Small intestine (tissue), 7 donors: Measurements from ENCODE around the gene TUFT1. TPM values are rescaled to one million over a fixed set of nuclear protein-coding genes. Genes with fewer than 3 reads are reported as not detected.

Experiments used
- DNase-seq, 2 donors: peaks; one replicate each; pipeline versions ENCODE4 v3.0.0 to v3.0.0-alpha.2; 2013
- FAIRE-seq: peaks from 2 replicates; lab custom pipeline; 2012; peaks lifted over from hg19 to GRCh38; lab: Jason Lieb, UNC
- H3K27ac ChIP-seq, 3 donors: one replicate each; pipeline ENCODE4 v1.5.1; 2013; ENCODE audit warnings: low read length in 2 of 3, mild to moderate bottlenecking in 2 of 3, control low read depth in 1 of 3, inconsistent platforms in 1 of 3, low read depth in 1 of 3, moderate library complexity in 1 of 3
- H3K27me3 ChIP-seq, 3 donors: one replicate each; pipeline ENCODE4 v1.6.1; 2013; ENCODE audit warnings: low read length in 3 of 3, inconsistent platforms in 1 of 3; ENCODE audit not compliant: control insufficient read depth in 3 of 3, insufficient read depth in 3 of 3
- H3K36me3 ChIP-seq, 3 donors: one replicate each; pipeline ENCODE4 v1.6.1; 2013; ENCODE audit warnings: low read length in 3 of 3, inconsistent platforms in 1 of 3, low read depth in 1 of 3, mild to moderate bottlenecking in 1 of 3, moderate library complexity in 1 of 3; ENCODE audit not compliant: control insufficient read depth in 3 of 3, insufficient read depth in 2 of 3
- H3K4me1 ChIP-seq, 3 donors: one replicate each; pipeline ENCODE4 v1.6.1; 2013; ENCODE audit warnings: low read length in 2 of 3, inconsistent platforms in 1 of 3, low read depth in 1 of 3, mild to moderate bottlenecking in 1 of 3, moderate library complexity in 1 of 3; ENCODE audit not compliant: control insufficient read depth in 3 of 3, insufficient read depth in 2 of 3
- H3K4me3 ChIP-seq, 3 donors: one replicate each; pipeline ENCODE4 v1.5.1; 2013; ENCODE audit warnings: low read length in 3 of 3, control low read depth in 1 of 3, inconsistent platforms in 1 of 3, low read depth in 1 of 3, mild to moderate bottlenecking in 1 of 3, moderate library complexity in 1 of 3
- H3K9me3 ChIP-seq, 2 donors: one replicate each; pipeline ENCODE4 v1.6.1; 2013; ENCODE audit warnings: low read depth in 1 of 2, low read length in 1 of 2; ENCODE audit not compliant: control insufficient read depth in 2 of 2, insufficient read depth in 1 of 2
- WGBS, 3 donors: extraction: QIAGEN DNeasy Blood & Tissue Kit; methylation state at CpG; one replicate each; pipeline ENCODE4 v1.1.7; 2013; 5-methylcytosine and 5-hydroxymethylcytosine counted together
- polyA plus RNA-seq, 4 donors: library from polyadenylated mRNA; stranded (reverse) in 3 of 4; unstranded in 1 of 4; fragments of 200-250 nt in 3 of 4; fragments of 120-200 nt in 1 of 4; gene quantifications; one replicate each; pipeline versions ENCODE4 v1.2.1 to v1.2.3, GENCODE V29; 2013
- donor health status: healthy with polysubstance abuse.
- donor health status: control.
- donor health status: control.
- donor health status: Bipolar disorder and iron deficiency.
- donor health status: healthy.

Gene TUFT1
- polyA plus RNA-seq, 4 donors, result 8.5 to 31.7 (median 11.5) TPM

DNA sequence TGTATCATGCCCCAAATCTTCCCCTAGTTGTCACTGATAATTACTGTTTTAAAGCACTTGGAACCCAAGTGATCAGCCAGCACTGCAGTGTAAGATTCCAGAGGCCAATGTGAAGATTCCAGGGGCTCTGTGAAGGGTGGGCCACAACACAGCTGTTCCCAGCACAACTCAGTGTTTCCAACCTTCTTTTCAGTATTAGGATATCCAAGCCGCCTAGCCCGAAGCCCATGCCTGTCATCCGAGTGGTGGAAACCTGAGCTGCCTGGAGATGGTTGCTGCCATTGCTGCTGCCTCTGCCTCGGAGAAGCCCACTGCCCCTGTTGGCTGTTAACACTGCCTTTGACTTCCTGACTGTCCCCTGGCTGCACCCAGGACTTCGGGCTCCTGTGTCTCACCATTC lies 41.3 kb downstream of the TUFT1 start:
- 75 to 89% (median 87%) methylated on average over 5 of the region's 5 CpGs for WGBS, 3 donors
- Histone ChIP-seq H3K4me3 (no peak overlapping the region), H3K27me3 (no peaks in the 10 kb centered on the region), H3K4me1 (peaks cover 0 to 19% (median 0%) of the 10 kb centered on the region in 3 donors), H3K27ac (no peak overlapping the region), H3K36me3 (peaks cover 0 to 64% (median 17%) of the 10 kb centered on the region in 3 donors), H3K9me3 (no peaks in the 10 kb centered on the region)
- FAIRE-seq (no peak), DNase-seq (no peak)

DNA sequence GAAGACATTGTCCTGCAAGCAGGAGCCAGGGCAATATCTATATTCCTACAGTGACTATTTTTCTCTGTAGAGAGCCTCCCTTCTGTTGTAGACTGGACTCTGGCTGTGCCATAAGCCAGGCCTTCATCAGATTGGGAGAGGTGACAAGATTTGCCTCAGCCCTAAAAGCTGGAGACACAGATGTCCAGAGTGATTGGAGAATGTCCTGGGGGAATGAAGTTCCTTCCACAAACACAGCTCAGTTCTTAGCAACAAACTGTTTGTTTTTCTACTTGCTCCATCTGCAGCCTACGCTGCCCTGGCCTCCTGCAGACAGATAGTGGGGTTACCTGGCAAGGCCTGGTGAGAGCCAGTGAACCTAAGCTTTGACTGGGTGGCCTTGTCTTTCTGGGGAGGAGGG lies 41.8 kb downstream of the TUFT1 start:
- WGBS, 3 donors, result 54 to 80% (median 79%) methylated on average over 1 of the region's 1 CpG
- no peaks in the 10 kb centered on the region for H3K27me3 ChIP-seq
- H3K4me3 ChIP-seq, result no peak overlapping the region
- H3K36me3 ChIP-seq, result peaks cover 0 to 59% (median 17%) of the 10 kb centered on the region in 3 donors
- no peaks in the 10 kb centered on the region for H3K9me3 ChIP-seq
- H3K27ac ChIP-seq, result no peak overlapping the region
- DNase-seq (no peak), FAIRE-seq (no peak)
- peaks cover 0 to 21% (median 0%) of the 10 kb centered on the region in 3 donors for H3K4me1 ChIP-seq

DNA sequence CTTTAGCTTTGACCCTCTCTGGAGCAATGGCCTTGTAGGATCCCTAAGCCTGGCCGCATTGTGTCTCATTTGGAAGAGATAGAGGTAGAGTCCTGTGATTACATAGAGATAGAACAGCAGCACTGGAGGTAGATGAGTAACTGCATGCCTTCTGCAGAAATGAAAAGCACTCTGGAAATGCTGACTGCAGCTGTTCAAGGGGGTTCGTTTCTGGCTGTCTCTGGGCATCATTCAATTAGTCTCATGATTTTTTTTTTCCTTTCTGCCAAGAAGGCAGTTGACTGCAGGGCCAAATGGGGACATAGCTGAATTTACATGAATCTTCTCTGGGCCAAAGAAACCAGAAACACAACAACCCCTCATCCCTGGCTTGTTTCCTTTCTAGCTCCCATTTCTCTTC lies 43.7 kb downstream of the TUFT1 start:
- Histone ChIP-seq H3K9me3 (no peaks in the 10 kb centered on the region), H3K27ac (no peak overlapping the region), H3K4me1 (peaks cover 0 to 21% (median 0%) of the 10 kb centered on the region in 3 donors), H3K27me3 (no peaks in the 10 kb centered on the region), H3K4me3 (no peak overlapping the region), H3K36me3 (peaks cover 0 to 45% (median 12%) of the 10 kb centered on the region in 3 donors)
- WGBS, 3 donors, result 64 to 66% (median 64%) methylated on average over 2 of the region's 2 CpGs
- no peak for DNase-seq
- no peak for FAIRE-seq

DNA sequence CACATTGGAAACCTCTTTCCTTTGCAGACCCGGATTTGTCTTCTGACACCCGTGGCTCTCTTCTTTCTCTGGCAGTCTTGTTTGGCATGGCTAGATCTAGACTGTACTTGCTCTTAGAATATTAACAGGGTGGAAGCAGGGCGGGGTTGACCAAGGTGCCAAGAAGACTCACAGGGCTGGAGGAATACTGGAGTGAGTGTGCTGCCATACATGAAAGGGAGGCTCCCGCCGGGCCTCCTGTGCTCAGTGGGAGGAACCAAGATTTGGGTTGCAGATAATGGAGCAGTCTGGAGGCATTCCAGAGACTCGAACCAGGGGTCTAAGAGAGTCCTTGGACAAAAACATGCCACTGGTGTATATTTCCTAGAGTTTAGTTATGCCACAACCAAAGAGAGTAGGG lies 44.2 kb downstream of the TUFT1 start:
- H3K36me3 ChIP-seq, result peaks cover 0 to 43% (median 8%) of the 10 kb centered on the region in 3 donors
- FAIRE-seq (no peak), DNase-seq (peak in 1 of 2 donors; percentile 62)
- H3K27me3 ChIP-seq, result no peaks in the 10 kb centered on the region
- WGBS, 3 donors, result 42 to 61% (median 53%) methylated on average over 6 of the region's 6 CpGs
- peaks cover 0 to 21% (median 0%) of the 10 kb centered on the region in 3 donors for H3K4me1 ChIP-seq
- H3K4me3 ChIP-seq, result no peak overlapping the region
- no peaks in the 10 kb centered on the region for H3K9me3 ChIP-seq
- H3K27ac ChIP-seq, result peak overlapping the region in 1 of 3 donors; percentile 91

DNA sequence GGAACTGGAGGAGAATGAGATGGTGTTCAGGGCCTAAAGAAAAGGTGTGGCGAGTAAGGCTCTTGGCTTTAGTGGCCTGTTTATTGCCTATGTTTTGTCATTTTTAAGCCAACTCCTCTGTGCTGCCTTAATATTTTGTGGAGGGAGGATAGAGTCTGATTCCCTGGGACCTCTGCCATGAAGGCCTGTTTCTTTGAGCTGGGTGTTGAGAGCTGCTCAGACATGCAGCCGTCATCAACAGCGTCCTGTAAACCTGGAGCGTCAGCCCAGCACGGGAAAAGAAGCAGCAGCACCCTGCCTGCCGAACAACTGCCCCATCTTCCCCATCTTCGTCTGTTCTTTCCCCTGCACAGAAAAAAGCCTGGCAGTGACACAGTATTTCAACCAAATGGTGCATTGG lies 44.7 kb downstream of the TUFT1 start:
- 77 to 88% (median 80%) methylated on average over 7 of the region's 7 CpGs for WGBS, 3 donors
- H3K4me1 ChIP-seq, result peaks cover 0 to 21% (median 0%) of the 10 kb centered on the region in 3 donors
- no peaks in the 10 kb centered on the region for H3K9me3 ChIP-seq
- peak overlapping the region in 1 of 3 donors; percentile 91 for H3K27ac ChIP-seq
- DNase-seq (no peak), FAIRE-seq (no peak)
- H3K36me3 ChIP-seq, result peaks cover 0 to 38% (median 5%) of the 10 kb centered on the region in 3 donors
- H3K27me3 ChIP-seq, result no peaks in the 10 kb centered on the region
- no peak overlapping the region for H3K4me3 ChIP-seq

DNA sequence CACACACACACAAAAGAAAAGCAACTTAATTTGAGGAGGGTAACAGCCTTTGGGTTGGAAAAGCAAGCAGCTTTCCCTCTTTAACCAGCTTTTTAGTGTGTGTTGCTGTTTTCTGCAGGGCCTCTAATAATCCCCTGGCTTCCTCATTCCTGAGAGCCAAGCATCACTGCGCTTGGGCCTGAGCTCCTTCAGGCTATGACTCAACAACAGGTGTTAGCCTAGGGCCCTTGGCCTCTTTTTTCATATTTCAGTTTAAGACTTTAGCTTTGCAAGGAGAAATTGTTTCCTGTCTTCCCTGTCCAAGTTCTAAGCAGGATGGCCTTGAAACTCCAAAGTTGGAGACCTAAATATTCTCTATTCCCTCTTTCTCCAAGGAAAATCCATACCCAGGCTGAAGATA lies 45.5 kb downstream of the TUFT1 start:
- H3K27ac ChIP-seq, result peak overlapping the region in 2 of 3 donors; percentile 28 to 91
- peaks cover 0 to 21% (median 0%) of the 10 kb centered on the region in 3 donors for H3K4me1 ChIP-seq
- peaks cover 0 to 29% (median 2%) of the 10 kb centered on the region in 3 donors for H3K36me3 ChIP-seq
- no peaks in the 10 kb centered on the region for H3K27me3 ChIP-seq
- DNase-seq, result peak; percentile 50 to 78
- no peak for FAIRE-seq
- no peak overlapping the region for H3K4me3 ChIP-seq
- no peaks in the 10 kb centered on the region for H3K9me3 ChIP-seq
- 0 to 45% (median 24%) methylated on average over 1 of the region's 1 CpG for WGBS, 3 donors

DNA sequence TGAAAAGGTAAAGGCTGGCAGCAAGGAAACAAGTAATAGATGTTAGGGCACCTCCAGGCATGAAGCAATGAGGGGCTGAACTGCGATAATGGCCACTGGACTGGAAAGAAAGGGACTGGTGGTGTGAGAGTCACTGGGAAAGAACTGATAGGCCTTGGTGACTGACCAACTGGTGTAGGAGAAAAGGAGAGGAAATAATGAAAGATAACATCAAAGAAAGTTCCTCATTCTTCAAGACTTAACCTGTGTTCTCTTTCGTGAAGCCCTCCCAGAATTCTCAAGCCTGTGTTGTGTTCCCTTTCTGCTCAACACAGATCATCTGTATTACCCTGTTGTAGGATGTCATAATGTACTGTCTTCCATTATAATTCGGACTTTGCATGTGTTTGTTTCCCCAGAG lies 50.9 kb downstream of the TUFT1 start:
- Histone ChIP-seq H3K27ac (no peak overlapping the region), H3K36me3 (no peaks in the 10 kb centered on the region), H3K27me3 (no peaks in the 10 kb centered on the region), H3K4me3 (no peak overlapping the region), H3K9me3 (peaks cover 0 to 8% of the 10 kb centered on the region in 2 donors), H3K4me1 (peaks cover 0 to 9% (median 0%) of the 10 kb centered on the region in 3 donors)
- 87 to 90% (median 89%) methylated on average over 3 of the region's 3 CpGs for WGBS, 3 donors
- no peak for DNase-seq
- FAIRE-seq, result no peak

DNA sequence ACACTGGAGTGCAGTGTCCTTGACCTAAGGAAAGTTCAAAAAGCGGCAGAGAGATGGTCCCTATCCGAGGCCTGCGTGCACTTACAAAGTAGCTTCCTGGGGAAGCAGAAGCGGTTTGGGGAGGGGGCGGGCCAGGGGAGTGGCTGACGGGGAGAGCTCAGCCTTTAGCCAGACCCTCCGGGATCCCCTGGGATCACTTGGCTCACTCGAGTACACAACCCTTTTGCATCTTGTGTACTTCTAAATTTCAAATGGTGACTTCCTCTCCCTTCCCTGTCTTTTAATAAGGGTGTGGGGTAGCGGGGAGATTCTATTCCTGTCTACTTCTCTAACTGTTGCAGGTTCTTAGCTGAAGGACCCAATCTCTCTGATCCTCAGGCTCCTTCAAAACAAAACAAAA lies 53.6 kb downstream of the TUFT1 start:
- peaks cover 0 to 2% (median 0%) of the 10 kb centered on the region in 3 donors for H3K4me1 ChIP-seq
- no peaks in the 10 kb centered on the region for H3K36me3 ChIP-seq
- H3K9me3 ChIP-seq, result peaks cover 0 to 8% of the 10 kb centered on the region in 2 donors
- no peaks in the 10 kb centered on the region for H3K27me3 ChIP-seq
- H3K4me3 ChIP-seq, result no peak overlapping the region
- no peak overlapping the region for H3K27ac ChIP-seq
- 26 to 49% (median 49%) methylated on average over 9 of the region's 9 CpGs for WGBS, 3 donors
- DNase-seq (no peak), FAIRE-seq (no peak)

DNA sequence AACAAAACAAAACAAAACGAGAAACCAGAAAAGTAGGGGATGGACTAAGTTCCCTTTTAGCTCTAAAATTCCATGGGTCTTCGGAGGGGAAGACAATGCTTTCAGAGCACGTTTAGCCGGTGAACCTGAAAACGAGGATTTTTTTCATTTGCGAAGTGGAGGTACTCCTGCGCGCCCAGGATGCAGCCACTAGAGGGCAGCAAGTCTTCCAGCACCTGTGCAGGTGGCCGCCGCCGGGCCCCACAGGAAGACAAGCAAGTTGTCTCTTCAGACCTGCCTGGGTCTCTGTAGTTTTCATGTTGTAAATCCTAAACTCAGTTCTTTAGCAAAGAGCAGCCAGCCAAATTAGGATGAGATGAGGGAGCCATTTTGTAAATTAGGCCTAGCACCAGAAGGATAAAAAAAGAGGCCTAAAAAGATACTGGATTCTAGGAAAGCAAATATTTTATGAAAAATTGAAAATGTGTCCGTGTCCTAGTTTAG lies 54.1 kb downstream of the TUFT1 start:
- H3K36me3 ChIP-seq, result no peaks in the 10 kb centered on the region
- H3K9me3 ChIP-seq, result peaks cover 0 to 8% of the 10 kb centered on the region in 2 donors
- FAIRE-seq (no peak), DNase-seq (peak; percentile 76 to 90)
- H3K27me3 ChIP-seq, result no peaks in the 10 kb centered on the region
- 8 to 10% (median 9%) methylated on average over 12 of the region's 12 CpGs for WGBS, 3 donors
- H3K27ac ChIP-seq, result no peak overlapping the region
- no peak overlapping the region for H3K4me3 ChIP-seq
- H3K4me1 ChIP-seq, result peaks cover 0 to 2% (median 0%) of the 10 kb centered on the region in 3 donors
